ENCODE measurements around the gene CCNY. TPM values are rescaled to one million over a fixed set of nuclear protein-coding genes. Genes with fewer than 3 reads are reported as not detected.

Gene CCNY
- total and polyA plus RNA-seq, 8 donors: 5.8 to 99.6 (median 37.7) TPM

GRCh38 chr10:35501923-35502322 lies 165.6 kb downstream of the CCNY start:
- H3K27ac ChIP-seq: no peak overlapping the region
- no peaks in the 10 kb centered on the region for H3K27me3 ChIP-seq
- H3K4me1 ChIP-seq: peaks cover 0 to 19% (median 10%) of the 10 kb centered on the region in 4 donors
- H3K9me3 ChIP-seq: no peaks in the 10 kb centered on the region
- peaks cover 0 to 8% (median 3%) of the 10 kb centered on the region in 4 donors for H3K36me3 ChIP-seq
- no peak for DNase-seq
- TF ChIP-seq POLR2A (IDR thresholded peaks at IDR 0.05) (no peak), POLR2AphosphoS5 (IDR thresholded peaks at IDR 0.05) (no peak), EP300 (IDR thresholded peaks at IDR 0.05) (no peak), CTCF (IDR thresholded peaks at IDR 0.05) (no peak)
- H3K4me3 ChIP-seq: no peak overlapping the region
- 92 to 100% (median 95%) methylated on average over 2 of the region's 2 CpGs for WGBS, 5 donors
- intact Hi-C loops (cut with DNase I; ENCODE audit: low total_unique reads): no loop called here

GRCh38 chr10:35502692-35503091 lies 166.4 kb downstream of the CCNY start:
- no peak for DNase-seq
- intact Hi-C loops (cut with DNase I; ENCODE audit: low total_unique reads): no loop called here
- peaks cover 0 to 19% (median 10%) of the 10 kb centered on the region in 4 donors for H3K4me1 ChIP-seq
- H3K4me3 ChIP-seq: no peak overlapping the region
- H3K9me3 ChIP-seq: no peaks in the 10 kb centered on the region
- no peak overlapping the region for H3K27ac ChIP-seq
- TF ChIP-seq POLR2AphosphoS5 (IDR thresholded peaks at IDR 0.05) (no peak), CTCF (IDR thresholded peaks at IDR 0.05) (no peak), POLR2A (IDR thresholded peaks at IDR 0.05) (no peak), EP300 (IDR thresholded peaks at IDR 0.05) (no peak)
- WGBS, 5 donors: 89 to 95% (median 93%) methylated on average over 4 of the region's 4 CpGs
- peaks cover 0 to 8% (median 3%) of the 10 kb centered on the region in 4 donors for H3K36me3 ChIP-seq
- no peaks in the 10 kb centered on the region for H3K27me3 ChIP-seq

GRCh38 chr10:35503578-35503977 lies 167.3 kb downstream of the CCNY start:
- intact Hi-C loops (cut with DNase I; ENCODE audit: low total_unique reads): no loop called here
- TF ChIP-seq POLR2AphosphoS5 (IDR thresholded peaks at IDR 0.05): no peak
- no peak for TF ChIP-seq POLR2A (IDR thresholded peaks at IDR 0.05)
- TF ChIP-seq CTCF (IDR thresholded peaks at IDR 0.05): no peak
- no peak for TF ChIP-seq EP300 (IDR thresholded peaks at IDR 0.05)
- no peaks in the 10 kb centered on the region for H3K9me3 ChIP-seq
- H3K4me3 ChIP-seq: no peak overlapping the region
- DNase-seq: no peak
- 50 to 67% (median 63%) methylated on average over 5 of the region's 5 CpGs for WGBS, 5 donors
- H3K36me3 ChIP-seq: peaks cover 0 to 8% (median 3%) of the 10 kb centered on the region in 4 donors
- no peak overlapping the region for H3K27ac ChIP-seq
- H3K27me3 ChIP-seq: no peaks in the 10 kb centered on the region
- peaks cover 0 to 11% (median 6%) of the 10 kb centered on the region in 4 donors for H3K4me1 ChIP-seq

GRCh38 chr10:35504132-35504531 lies 167.8 kb downstream of the CCNY start:
- no peaks in the 10 kb centered on the region for H3K9me3 ChIP-seq
- no peak overlapping the region for H3K27ac ChIP-seq
- H3K4me1 ChIP-seq: peaks cover 0 to 9% (median 5%) of the 10 kb centered on the region in 4 donors
- no peak for DNase-seq
- TF ChIP-seq POLR2A (IDR thresholded peaks at IDR 0.05) (no peak), POLR2AphosphoS5 (IDR thresholded peaks at IDR 0.05) (no peak), EP300 (IDR thresholded peaks at IDR 0.05) (no peak), CTCF (IDR thresholded peaks at IDR 0.05) (no peak)
- no peaks in the 10 kb centered on the region for H3K27me3 ChIP-seq
- H3K36me3 ChIP-seq: peaks cover 0 to 8% (median 3%) of the 10 kb centered on the region in 4 donors
- 47 to 88% (median 67%) methylated on average over 1 of the region's 1 CpG for WGBS, 5 donors
- H3K4me3 ChIP-seq: no peak overlapping the region
- intact Hi-C loops (cut with DNase I; ENCODE audit: low total_unique reads): no loop called here
